H9 (cell line): ENCODE results near the gene CHRM5. TPM values are rescaled to one million over a fixed set of nuclear protein-coding genes. Genes with fewer than 3 reads are reported as not detected.

Experiments
- DNase-seq: peaks from one replicate; pipeline ENCODE4 v3.0.0-alpha.2; 2017
- H2AFZ ChIP-seq: one replicate; pipeline ENCODE4 v1.6.1; 2013; ENCODE audit warnings: mild to moderate bottlenecking, low read length, control low read depth, moderate library complexity
- H2AK5ac ChIP-seq: 2 replicates; pipeline ENCODE4 v1.6.1; 2013; ENCODE audit warnings: low read length, control low read depth, mixed read lengths; ENCODE audit not compliant: insufficient read length
- H2BK120ac ChIP-seq: one replicate; pipeline ENCODE4 v1.6.1; 2013; ENCODE audit warnings: low read depth, mild to moderate bottlenecking, low read length, control low read depth, inconsistent platforms; ENCODE audit not compliant: poor library complexity, severe bottlenecking
- H2BK12ac ChIP-seq: 2 replicates; pipeline ENCODE4 v1.6.1; 2013; ENCODE audit warnings: low read length, control low read depth, mixed read lengths, low read depth; ENCODE audit not compliant: insufficient read length
- H2BK15ac ChIP-seq: 2 replicates; pipeline ENCODE4 v1.6.1; 2013; ENCODE audit warnings: low read depth, low read length, control low read depth
- H2BK20ac ChIP-seq: one replicate; pipeline ENCODE4 v1.6.1; 2013; ENCODE audit warnings: low read depth, mild to moderate bottlenecking, low read length, control low read depth, inconsistent platforms; ENCODE audit not compliant: poor library complexity, severe bottlenecking
- H2BK5ac ChIP-seq: 2 replicates; pipeline ENCODE4 v1.6.1; 2013; ENCODE audit warnings: low read length, control low read depth, mixed read lengths; ENCODE audit not compliant: insufficient read length
- H3K14ac ChIP-seq: 2 replicates; pipeline ENCODE4 v1.6.1; 2013; ENCODE audit warnings: low read length, control low read depth; ENCODE audit not compliant: insufficient read depth
- H3K18ac ChIP-seq: 2 replicates; pipeline ENCODE4 v1.6.1; 2013; ENCODE audit warnings: low read depth, mild to moderate bottlenecking, mixed read lengths, low read length, control low read depth; ENCODE audit not compliant: insufficient read length
- H3K23ac ChIP-seq: 2 replicates; pipeline ENCODE4 v1.6.1; 2013; ENCODE audit warnings: low read length, control low read depth, mixed read lengths, low read depth; ENCODE audit not compliant: insufficient read length
- H3K23me2 ChIP-seq: 2 replicates; pipeline ENCODE4 v1.6.1; 2013; ENCODE audit warnings: low read depth, mild to moderate bottlenecking, mixed read lengths, low read length, control low read depth; ENCODE audit not compliant: insufficient read length, poor library complexity, severe bottlenecking
- H3K27ac ChIP-seq: 2 replicates; pipeline ENCODE4 v1.5.1; 2013; ENCODE audit warnings: low read length, control low read depth, mixed read lengths, low read depth; ENCODE audit not compliant: insufficient read length
- H3K27me3 ChIP-seq: 2 replicates; pipeline ENCODE4 v1.6.1; 2013; ENCODE audit warnings: low read length, control low read depth, inconsistent platforms; ENCODE audit not compliant: insufficient read depth
- H3K4ac ChIP-seq: 2 replicates; pipeline ENCODE4 v1.6.1; 2013; ENCODE audit warnings: low read depth, mild to moderate bottlenecking, control low read depth, inconsistent platforms, low read length, moderate library complexity
- H3K4me1 ChIP-seq: 2 replicates; pipeline ENCODE4 v1.6.1; 2013; ENCODE audit warnings: low read length, control low read depth, inconsistent platforms; ENCODE audit not compliant: insufficient read depth
- H3K4me2 ChIP-seq: 2 replicates; pipeline ENCODE4 v1.6.1; 2013; ENCODE audit warnings: low read length, control low read depth, mixed read lengths; ENCODE audit not compliant: insufficient read length, insufficient read depth
- H3K56ac ChIP-seq: 2 replicates; pipeline ENCODE4 v1.6.1; 2013; ENCODE audit warnings: low read depth, mild to moderate bottlenecking, mixed read lengths, low read length, control low read depth; ENCODE audit not compliant: insufficient read length
- H3K79me1 ChIP-seq: 2 replicates; pipeline ENCODE4 v1.6.1; 2013; ENCODE audit warnings: low read depth, mild to moderate bottlenecking, moderate library complexity, low read length, control low read depth, inconsistent platforms; ENCODE audit not compliant: insufficient read depth, poor library complexity, severe bottlenecking
- H3K79me2 ChIP-seq: 2 replicates; pipeline ENCODE4 v1.6.1; 2013; ENCODE audit warnings: low read length, control low read depth, inconsistent platforms; ENCODE audit not compliant: insufficient read depth
- H3K9ac ChIP-seq: 2 replicates; pipeline ENCODE4 v1.6.1; 2013; ENCODE audit warnings: low read length, control low read depth, mixed read lengths; ENCODE audit not compliant: insufficient read length; ENCODE audit errors: extremely low read depth
- H3K9me3 ChIP-seq: one replicate; pipeline ENCODE4 v1.6.1; 2013; ENCODE audit warnings: low read depth, low read length, inconsistent platforms; ENCODE audit not compliant: control insufficient read depth
- H3T11ph ChIP-seq: one replicate; pipeline ENCODE4 v1.6.1; 2013; ENCODE audit warnings: mild to moderate bottlenecking, low read length, control low read depth, inconsistent platforms
- H4K20me1 ChIP-seq: one replicate; pipeline ENCODE4 v1.6.1; 2013; ENCODE audit not compliant: control insufficient read depth, insufficient read length, insufficient read depth
- H4K5ac ChIP-seq: 2 replicates; pipeline ENCODE4 v1.6.1; 2013; ENCODE audit warnings: low read depth, mild to moderate bottlenecking, mixed read lengths, low read length, control low read depth; ENCODE audit not compliant: insufficient read length
- H4K8ac ChIP-seq: replicated peaks from 2 replicates; pipeline ENCODE4 v1.6.1; 2013; ENCODE audit warnings: low read length, control low read depth, mixed read lengths, low read depth; ENCODE audit not compliant: insufficient read length
- H4K91ac ChIP-seq: 2 replicates; pipeline ENCODE4 v1.6.1; 2013; ENCODE audit warnings: low read depth, mild to moderate bottlenecking, moderate library complexity, mixed read lengths, low read length, control low read depth; ENCODE audit not compliant: insufficient read length
- H3K27ac Mint-ChIP-seq, 3 experiments: 2 replicates in 2 of 3; 3 replicates in 1 of 3; pipeline ENCODE4 v1.8.0; 2020 to 2021; ENCODE audit warnings: mixed read lengths in 3 of 3, mild to moderate bottlenecking in 1 of 3, moderate library complexity in 1 of 3
- H3K27me3 Mint-ChIP-seq: 2 replicates; pipeline ENCODE4 v1.8.0; 2021; ENCODE audit warnings: low read depth, mild to moderate bottlenecking, moderate library complexity, mixed read lengths
- H3K36me3 Mint-ChIP-seq, 3 experiments: 2 replicates in 2 of 3; 3 replicates in 1 of 3; pipeline ENCODE4 v1.8.0; 2020 to 2021; ENCODE audit warnings: low read depth in 3 of 3, mixed read lengths in 3 of 3; ENCODE audit not compliant: insufficient read depth in 1 of 3
- H3K4me1 Mint-ChIP-seq, 2 experiments: 2 replicates each; pipeline ENCODE4 v1.8.0; 2020; ENCODE audit warnings: mixed read lengths in 2 of 2
- H3K4me3 Mint-ChIP-seq, 2 experiments: 2 replicates in 1 of 2; 3 replicates in 1 of 2; pipeline ENCODE4 v1.8.0; 2020 to 2021; ENCODE audit warnings: mild to moderate bottlenecking in 2 of 2, mixed read lengths in 2 of 2, moderate library complexity in 1 of 2
- H3K9me3 Mint-ChIP-seq, 2 experiments: 2 replicates in 1 of 2; 3 replicates in 1 of 2; pipeline ENCODE4 v1.8.0; 2020; ENCODE audit warnings: mild to moderate bottlenecking in 2 of 2, mixed read lengths in 2 of 2, moderate library complexity in 1 of 2
- WGBS: extraction: QIAGEN DNeasy Blood & Tissue Kit; methylation state at CpG from one replicate; pipeline ENCODE4 v1.1.7; 2013; ENCODE audit warnings: missing lambda C conversion rate, low lambda C conversion rate, mixed read lengths; ENCODE audit not compliant: insufficient read length; ENCODE audit errors: extremely low coverage; 5-methylcytosine and 5-hydroxymethylcytosine counted together
- total RNA-seq: library from RNA; stranded (reverse); gene quantifications from 2 replicates; pipeline ENCODE4 v1.2.1, GENCODE V29; 2021
- TF ChIP-seq, protein P1 (sequence below): fragments of 200-600 bp; sonication (generic); conservative IDR thresholded peaks from 3 replicates; pipeline ENCODE4 v1.8.0; 2021; ENCODE audit warnings: antibody characterized with exemption, mild to moderate bottlenecking

The CHRM5 gene
- total RNA-seq, 1 experiment from 2014 or later, result not detected

DNA sequence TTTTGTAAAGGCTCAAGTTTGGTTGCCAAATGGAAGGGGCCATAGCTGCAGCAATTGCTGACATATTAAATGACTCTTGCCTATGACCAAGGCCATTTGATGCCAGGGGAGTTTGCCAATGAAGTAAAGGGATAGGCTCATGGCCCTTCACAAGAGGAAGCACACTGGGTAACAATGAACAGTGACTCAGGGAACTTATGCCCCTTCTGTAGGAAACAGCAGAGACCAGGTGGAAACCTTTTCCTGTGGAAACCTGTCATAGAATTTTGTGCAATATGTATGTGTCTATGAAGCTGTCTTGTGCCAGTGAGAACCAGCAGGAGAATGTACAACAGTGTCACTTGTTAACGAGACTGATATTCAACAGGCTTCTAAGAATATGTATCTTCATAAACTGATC is 96.1 kb downstream of the CHRM5 start:
- no peak overlapping the region for H3K18ac ChIP-seq
- no peaks in the 10 kb centered on the region for H3K9me3 ChIP-seq
- H3K4me1 ChIP-seq, result no peaks in the 10 kb centered on the region
- no peak overlapping the region for H3K4me2 ChIP-seq
- H4K91ac ChIP-seq, result no peak overlapping the region
- no peak overlapping the region for H3K27ac ChIP-seq
- no peak overlapping the region for H3K4ac ChIP-seq
- no peaks in the 10 kb centered on the region for H4K20me1 ChIP-seq
- no peak overlapping the region for H2BK12ac ChIP-seq
- H2AFZ ChIP-seq, result no peak overlapping the region
- no peak overlapping the region for H2BK20ac ChIP-seq
- H3K4me3 Mint-ChIP-seq, result no peak overlapping the region
- H2BK120ac ChIP-seq, result no peak overlapping the region
- H2AK5ac ChIP-seq, result no peak overlapping the region
- no peak overlapping the region for H3T11ph ChIP-seq
- H3K23ac ChIP-seq, result no peak overlapping the region
- H3K9ac ChIP-seq, result no peak overlapping the region
- H3K36me3 Mint-ChIP-seq, result no peaks in the 10 kb centered on the region
- no peaks in the 10 kb centered on the region for H3K27me3 ChIP-seq
- no peak overlapping the region for H4K8ac ChIP-seq
- H3K9me3 Mint-ChIP-seq, result no peaks in the 10 kb centered on the region
- H2BK15ac ChIP-seq, result no peak overlapping the region
- DNase-seq, result no peak
- H3K79me2 ChIP-seq, result no peaks in the 10 kb centered on the region
- TF ChIP-seq, protein P1, sequence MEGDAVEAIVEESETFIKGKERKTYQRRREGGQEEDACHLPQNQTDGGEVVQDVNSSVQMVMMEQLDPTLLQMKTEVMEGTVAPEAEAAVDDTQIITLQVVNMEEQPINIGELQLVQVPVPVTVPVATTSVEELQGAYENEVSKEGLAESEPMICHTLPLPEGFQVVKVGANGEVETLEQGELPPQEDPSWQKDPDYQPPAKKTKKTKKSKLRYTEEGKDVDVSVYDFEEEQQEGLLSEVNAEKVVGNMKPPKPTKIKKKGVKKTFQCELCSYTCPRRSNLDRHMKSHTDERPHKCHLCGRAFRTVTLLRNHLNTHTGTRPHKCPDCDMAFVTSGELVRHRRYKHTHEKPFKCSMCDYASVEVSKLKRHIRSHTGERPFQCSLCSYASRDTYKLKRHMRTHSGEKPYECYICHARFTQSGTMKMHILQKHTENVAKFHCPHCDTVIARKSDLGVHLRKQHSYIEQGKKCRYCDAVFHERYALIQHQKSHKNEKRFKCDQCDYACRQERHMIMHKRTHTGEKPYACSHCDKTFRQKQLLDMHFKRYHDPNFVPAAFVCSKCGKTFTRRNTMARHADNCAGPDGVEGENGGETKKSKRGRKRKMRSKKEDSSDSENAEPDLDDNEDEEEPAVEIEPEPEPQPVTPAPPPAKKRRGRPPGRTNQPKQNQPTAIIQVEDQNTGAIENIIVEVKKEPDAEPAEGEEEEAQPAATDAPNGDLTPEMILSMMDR, result no peak
- H2BK5ac ChIP-seq, result no peak overlapping the region
- no peak overlapping the region for H4K5ac ChIP-seq
- no peak overlapping the region for H3K56ac ChIP-seq
- H3K4me1 Mint-ChIP-seq, result no peaks in the 10 kb centered on the region
- no peaks in the 10 kb centered on the region for H3K23me2 ChIP-seq
- no peak overlapping the region for H3K27ac Mint-ChIP-seq
- no peaks in the 10 kb centered on the region for H3K27me3 Mint-ChIP-seq
- H3K14ac ChIP-seq, result no peak overlapping the region
- no peaks in the 10 kb centered on the region for H3K79me1 ChIP-seq
- no CpG with 5 or more reads among the region's 1 CpG for WGBS
